HTR-8/SVneo (cell line): Measurements from ENCODE around the gene ACE2.
"Not testable (repeated sequence)": the region's sequence is repeated elsewhere in the genome, so short reads cannot be mapped to it uniquely, and the experiment has no call there.

ENCODE experiments used
- DNase-seq: peaks from one replicate; pipeline ENCODE4 v3.0.0; 2011; ENCODE audit warnings: low spot score, mixed read lengths; ENCODE audit not compliant: insufficient read length
- FAIRE-seq: peaks from 2 replicates; lab custom pipeline; 2011; peaks lifted over from hg19 to GRCh38; lab: Jason Lieb, UNC

ACE2 gene

GRCh38 chrX:15600745-15601144 lies at the start of gene ACE2:
ACE2 (minus strand) TSS chrX:15600960; CDS start chrX:15600911, 49 bp downstream.
- no peak for FAIRE-seq
- no peak for DNase-seq

DNA sequence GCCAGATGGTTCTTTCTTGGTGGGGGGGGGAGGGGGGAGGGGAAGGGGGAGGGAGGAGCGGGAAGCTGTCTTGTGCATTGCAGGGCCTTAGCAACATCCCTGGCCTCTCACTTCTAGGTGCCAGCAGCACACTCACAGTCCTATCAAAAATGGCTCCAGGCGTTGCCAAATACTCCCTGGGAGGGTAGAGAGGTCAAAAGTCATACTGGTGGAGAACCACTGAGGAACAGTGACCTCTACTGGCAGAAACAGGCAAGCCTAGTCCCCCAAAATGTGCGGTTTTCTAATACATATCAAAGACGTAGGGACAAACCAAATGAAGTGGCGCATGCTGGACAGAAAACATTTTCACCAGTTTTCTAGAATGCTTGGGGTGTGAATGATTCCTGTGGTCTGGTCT lies 46.8 kb upstream of the ACE2 start:
- peak; percentile 85 for FAIRE-seq
- not testable (repeated sequence) for DNase-seq

GRCh38 chrX:15646543-15646942 lies 45.8 kb upstream of the ACE2 start:
- DNase-seq (no peak), FAIRE-seq (no peak)

DNA sequence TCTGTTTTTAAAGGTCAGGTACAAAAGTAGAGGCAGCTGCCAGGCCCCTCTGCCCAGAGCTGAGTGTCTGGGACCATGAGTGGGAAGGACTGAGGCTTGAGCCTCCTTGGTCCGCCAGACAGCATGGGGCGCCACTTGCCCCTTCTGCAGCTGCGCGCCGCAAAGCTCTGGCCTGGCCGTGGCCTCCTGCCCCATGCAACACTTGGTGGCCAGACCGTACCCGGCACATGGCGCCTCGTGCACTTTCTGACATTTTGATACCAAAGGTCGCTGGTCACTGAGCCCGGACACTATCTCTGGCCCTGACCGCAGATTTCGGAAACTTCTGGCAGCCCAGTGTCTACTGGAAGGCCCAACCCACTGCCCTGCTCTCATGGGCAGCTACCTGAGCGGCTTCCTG lies 45.3 kb upstream of the ACE2 start:
- DNase-seq (no peak), FAIRE-seq (no peak)

GRCh38 chrX:15645266-15645665 lies 44.5 kb upstream of the ACE2 start:
- FAIRE-seq (no peak), DNase-seq (no peak)

DNA sequence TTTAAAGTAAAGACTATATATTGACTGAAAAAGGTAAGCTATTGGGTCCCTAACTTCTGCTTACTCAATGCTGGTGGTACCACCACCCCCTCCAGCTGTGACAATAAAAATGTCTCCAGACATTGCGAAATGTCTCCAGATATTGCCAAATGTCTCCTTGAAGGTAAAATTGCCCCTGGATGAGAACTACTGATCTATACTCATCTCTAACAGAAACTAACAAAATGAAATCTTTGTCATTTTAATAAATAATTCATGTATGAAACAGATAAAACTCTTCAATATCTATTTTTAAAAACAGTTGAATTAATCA lies 43.8 kb upstream of the ACE2 start:
- DNase-seq (no peak), FAIRE-seq (no peak)

GRCh38 chrX:15643786-15644559 lies 43.2 kb upstream of the ACE2 start:
- FAIRE-seq: no peak
- DNase-seq: no peak

GRCh38 chrX:15631637-15632036 lies 30.9 kb upstream of the ACE2 start:
- no peak for FAIRE-seq
- no peak for DNase-seq

DNA sequence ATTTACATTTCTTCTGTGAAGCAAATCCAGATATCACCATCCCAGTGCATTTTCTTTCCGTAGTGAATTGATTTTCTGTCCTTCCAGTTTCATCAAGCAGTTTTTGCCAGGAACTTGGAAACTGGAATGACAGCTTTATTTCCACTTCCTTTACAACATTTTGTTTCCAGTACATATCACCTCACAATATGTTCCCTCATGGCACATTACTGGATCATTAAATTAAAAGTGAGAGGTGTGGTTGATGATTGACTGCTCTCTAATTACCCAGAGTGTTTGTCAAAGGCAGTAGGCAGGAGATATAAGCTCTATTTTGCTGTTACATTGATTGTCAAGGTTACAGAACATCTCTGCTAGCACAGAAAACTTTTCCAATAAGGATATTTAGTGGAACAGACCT lies 22.3 kb upstream of the ACE2 start:
- DNase-seq (no peak), FAIRE-seq (no peak)

DNA sequence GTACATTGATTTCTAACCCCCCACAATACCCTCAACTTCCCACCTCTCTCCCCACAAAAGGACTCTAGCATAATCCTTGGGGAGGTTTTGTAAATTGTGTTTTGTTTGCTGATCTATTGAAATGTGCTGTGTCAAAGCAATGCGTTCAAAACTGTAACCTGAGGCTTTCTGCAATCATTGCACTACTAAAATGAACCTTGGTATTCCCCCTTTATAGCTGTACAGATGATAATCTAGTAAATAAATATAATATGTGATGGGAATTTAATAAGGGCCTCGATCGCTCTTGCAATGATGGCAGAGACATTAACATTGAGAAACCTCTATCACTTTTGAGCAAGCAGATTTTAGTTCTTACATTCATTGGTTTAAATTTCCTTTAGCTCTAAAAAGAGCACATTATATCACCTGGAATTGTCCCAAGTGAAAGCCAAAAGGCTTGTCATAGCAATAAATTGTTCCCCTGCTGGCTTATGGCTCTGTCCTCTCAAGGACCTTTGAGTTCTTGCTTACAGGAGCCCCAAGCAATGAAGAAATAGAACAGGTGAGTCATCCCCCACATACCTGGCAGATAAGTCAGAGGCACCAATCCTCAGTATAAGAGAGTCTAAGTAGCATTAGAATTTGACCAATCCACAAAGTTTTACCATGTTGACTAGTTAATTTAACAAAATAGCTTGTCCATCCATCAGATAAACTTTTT lies 18.4 kb upstream of the ACE2 start:
- DNase-seq (no peak), FAIRE-seq (no peak)

GRCh38 chrX:15617111-15617510 lies 16.4 kb upstream of the ACE2 start:
- DNase-seq: no peak
- FAIRE-seq: no peak

- FAIRE-seq: no peak
- no peak for DNase-seq
Observed at GRCh38 chrX:15616531-15616930, 15.8 kb upstream of the ACE2 start.

DNA sequence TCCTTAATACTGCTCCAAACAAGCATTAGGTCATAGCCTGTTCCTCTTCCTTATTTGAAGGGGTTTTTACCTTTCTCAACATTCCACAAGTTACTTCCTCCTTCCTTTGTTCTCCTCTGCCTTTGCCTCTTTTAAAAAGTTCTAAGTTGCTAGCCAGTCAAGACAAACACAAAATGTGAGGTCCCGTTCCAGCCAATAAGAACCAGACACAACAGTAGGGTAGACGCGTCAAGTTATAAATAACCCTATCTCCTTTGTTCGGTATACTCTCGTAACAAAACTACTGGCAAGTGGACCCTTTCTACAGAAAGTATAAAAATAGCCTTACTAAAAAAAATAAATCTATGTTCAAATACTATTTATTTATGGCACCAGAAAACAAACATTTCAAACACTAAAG lies 6.3 kb upstream of the ACE2 start:
- FAIRE-seq: no peak
- no peak for DNase-seq

- FAIRE-seq (no peak), DNase-seq (no peak)
Observed at GRCh38 chrX:15606136-15606535, 5.4 kb upstream of the ACE2 start.

GRCh38 chrX:15605226-15605625 lies 4.5 kb upstream of the ACE2 start:
- DNase-seq: no peak
- FAIRE-seq: no peak

DNA sequence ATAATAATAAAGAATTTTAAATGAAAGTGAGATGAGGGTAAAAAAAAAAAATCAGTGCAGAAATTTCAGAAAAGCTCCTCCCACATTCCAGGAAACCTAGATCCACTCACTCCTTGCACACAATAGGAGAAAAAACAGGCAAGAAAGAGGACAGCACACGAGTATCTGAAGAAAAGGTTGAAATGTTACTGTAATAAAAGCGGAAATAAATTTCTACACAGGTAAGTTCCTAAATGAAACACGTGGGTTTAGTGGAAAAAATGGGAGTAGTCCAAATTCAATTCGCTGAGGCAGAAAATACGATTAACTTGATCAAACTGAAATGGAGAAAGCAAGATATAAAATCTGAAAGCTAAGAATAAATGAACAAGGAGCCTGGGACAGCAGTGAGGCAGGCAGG lies 2.0 kb upstream of the ACE2 start:
- DNase-seq (no peak), FAIRE-seq (no peak)

DNA sequence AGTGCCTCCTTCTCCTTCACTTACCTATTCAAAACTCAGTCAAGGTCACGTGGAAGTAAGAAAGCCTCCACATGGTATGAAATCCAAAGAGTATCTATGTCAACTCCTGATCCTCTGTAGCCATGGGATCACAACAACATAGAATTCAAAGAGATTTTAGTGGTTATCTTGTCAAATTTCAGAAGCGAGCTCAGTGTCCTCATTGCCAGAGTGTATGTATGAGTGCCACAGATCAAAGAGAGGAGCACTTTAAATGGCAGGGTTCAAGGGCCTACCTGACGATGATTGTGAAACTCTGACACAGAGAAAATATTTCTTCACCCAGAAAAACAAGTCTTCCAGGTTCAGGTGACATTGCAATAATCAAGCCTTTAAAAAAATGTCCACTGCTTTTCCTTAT lies 1.2 kb upstream of the ACE2 start:
- no peak for FAIRE-seq
- no peak for DNase-seq

GRCh38 chrX:15600049-15600448 lies 711 bp downstream of the ACE2 start:
- no peak for FAIRE-seq
- no peak for DNase-seq

GRCh38 chrX:15599461-15599860 lies 1.3 kb downstream of the ACE2 start:
- FAIRE-seq: no peak
- DNase-seq: no peak

- FAIRE-seq (no peak), DNase-seq (no peak)
Observed at GRCh38 chrX:15598026-15598425, 2.7 kb downstream of the ACE2 start.

DNA sequence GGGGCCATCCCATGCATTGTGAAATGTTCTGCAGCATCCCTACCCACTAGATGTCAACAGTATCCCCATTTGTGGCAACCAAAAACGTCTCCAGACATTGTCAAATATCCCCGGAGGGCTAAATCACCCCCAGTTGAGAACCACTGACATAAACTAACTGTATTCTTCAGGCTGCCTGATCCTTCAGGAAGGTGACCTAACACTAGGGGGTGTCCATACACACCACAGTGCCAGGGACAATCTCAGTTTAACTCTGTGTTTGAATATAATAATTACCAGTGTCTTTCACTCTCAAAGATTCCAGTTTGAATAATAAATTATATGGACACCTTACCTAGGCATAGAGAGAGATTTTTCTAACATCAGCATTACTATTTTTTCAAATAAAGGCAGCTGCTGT lies 6.4 kb downstream of the ACE2 start:
- DNase-seq: no peak
- FAIRE-seq: no peak
